Adrenal gland (tissue), 5 donors: ENCODE data around the gene DNM1.

ENCODE experiments used
- POLR2A ChIP-seq, 2 donors: fragments of 450-650 bp; IDR thresholded peaks; one replicate each; pipeline ENCODE4 v1.6.1; 2017; ENCODE audit warnings: antibody characterized with exemption in 2 of 2, mild to moderate bottlenecking in 2 of 2, moderate library complexity in 1 of 2
- TF ChIP-seq, protein P1 (sequence below), 6 experiments: fragments of 450-650 bp in 4 of 6; fragments of 200-600 bp in 2 of 6; sonication (generic) in 1 of 6; IDR thresholded peaks; 1 replicate in 5 of 6; 2 replicates in 1 of 6; pipeline versions ENCODE4 v1.5.1 to v1.8.0; 2016 to 2021; ENCODE audit warnings: antibody characterized with exemption in 6 of 6, mild to moderate bottlenecking in 2 of 6, moderate library complexity in 1 of 6
- donor health status: DM: no; HTN: no; CAD: no.

DNA sequence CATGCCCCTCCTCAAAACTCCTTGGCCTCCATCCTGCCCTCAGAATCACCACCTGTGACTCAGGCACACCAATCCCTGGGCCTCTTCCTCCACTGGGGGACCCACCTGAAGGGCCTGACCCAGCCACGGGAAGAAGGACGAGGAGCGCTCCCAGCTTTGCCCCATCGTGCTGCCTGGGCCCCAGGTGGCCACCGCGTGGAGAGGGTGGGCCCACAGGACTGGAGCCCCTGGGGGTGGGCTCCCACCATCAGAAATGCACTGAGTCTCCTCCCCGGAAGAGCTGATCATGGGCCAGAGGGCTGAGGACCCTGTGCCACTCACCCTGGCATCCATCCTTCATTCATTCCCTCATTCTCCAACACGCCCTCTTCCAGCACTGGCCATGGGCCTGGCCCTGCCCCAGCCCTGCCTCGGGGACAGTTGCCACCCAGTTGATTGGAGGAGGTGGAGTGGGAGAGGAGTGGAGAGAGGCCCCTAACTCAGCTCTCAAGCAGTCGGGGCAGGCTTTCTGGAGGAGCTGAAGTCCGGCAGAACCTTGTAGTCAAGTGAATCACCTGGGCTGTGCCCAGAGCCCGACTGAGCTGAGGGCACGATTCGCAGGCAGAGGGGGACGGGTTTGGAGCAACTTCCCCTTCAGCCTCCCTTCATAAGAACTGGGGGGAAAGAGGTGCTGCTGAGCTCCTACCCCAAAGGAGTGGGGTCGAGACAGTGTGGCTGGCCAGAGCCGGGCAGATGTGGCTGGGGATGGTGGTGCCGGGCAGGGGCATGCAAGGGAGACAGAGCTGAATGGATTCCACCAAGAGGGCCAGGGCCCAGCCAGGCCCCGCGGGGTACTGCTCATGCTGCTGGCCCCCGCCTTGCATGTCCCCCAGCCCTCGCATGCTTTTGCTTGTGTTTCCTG is 29.6 kb downstream of the DNM1 start:
- TF ChIP-seq, protein P1, sequence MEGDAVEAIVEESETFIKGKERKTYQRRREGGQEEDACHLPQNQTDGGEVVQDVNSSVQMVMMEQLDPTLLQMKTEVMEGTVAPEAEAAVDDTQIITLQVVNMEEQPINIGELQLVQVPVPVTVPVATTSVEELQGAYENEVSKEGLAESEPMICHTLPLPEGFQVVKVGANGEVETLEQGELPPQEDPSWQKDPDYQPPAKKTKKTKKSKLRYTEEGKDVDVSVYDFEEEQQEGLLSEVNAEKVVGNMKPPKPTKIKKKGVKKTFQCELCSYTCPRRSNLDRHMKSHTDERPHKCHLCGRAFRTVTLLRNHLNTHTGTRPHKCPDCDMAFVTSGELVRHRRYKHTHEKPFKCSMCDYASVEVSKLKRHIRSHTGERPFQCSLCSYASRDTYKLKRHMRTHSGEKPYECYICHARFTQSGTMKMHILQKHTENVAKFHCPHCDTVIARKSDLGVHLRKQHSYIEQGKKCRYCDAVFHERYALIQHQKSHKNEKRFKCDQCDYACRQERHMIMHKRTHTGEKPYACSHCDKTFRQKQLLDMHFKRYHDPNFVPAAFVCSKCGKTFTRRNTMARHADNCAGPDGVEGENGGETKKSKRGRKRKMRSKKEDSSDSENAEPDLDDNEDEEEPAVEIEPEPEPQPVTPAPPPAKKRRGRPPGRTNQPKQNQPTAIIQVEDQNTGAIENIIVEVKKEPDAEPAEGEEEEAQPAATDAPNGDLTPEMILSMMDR (IDR thresholded peaks at IDR 0.05) = no peak
- no peak for TF ChIP-seq POLR2A (IDR thresholded peaks at IDR 0.05)
